ENCODE results near the gene SOX13. TPM values are rescaled to one million over a fixed set of nuclear protein-coding genes. Genes with fewer than 3 reads are reported as not detected.

SOX13 gene
- total and polyA plus RNA-seq, 3 experiments from 2014 or later = 3.1 to 5.5 (median 3.1) TPM

DNA sequence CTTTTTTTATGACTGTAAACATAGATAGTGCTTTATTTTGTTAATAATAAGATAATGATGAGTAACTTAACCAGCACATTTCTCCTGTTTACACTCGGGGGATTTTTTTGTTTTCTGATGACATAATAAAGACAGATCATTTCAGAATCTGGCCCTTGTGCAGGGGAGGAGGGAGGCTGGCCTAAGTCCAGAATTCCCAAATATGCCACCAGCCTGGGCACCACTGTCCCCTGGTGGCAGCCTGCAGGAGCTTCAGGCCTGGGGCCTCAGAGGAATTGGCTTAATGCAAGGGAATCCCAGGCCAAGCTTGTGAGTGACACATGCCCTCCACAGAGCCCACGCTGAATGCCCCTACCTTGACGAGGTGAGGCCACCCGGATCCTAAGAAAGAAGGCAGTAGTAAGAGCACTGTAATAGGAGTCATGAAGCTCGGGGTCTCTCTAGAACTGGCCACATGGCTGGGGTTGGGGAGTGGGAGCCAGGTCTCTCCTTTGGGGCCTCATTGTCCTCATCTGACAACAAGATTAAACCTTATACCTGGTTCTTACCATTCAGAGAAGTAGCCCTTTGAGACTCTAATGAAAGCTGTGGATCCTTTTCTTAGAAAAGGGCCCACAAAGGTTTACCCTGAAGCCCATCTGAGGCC, 54.8 kb downstream of the SOX13 start:
- peak overlapping the region in 3 of 8 donors; percentile 2 to 80 (median 67) for H3K27ac Mint-ChIP-seq
- POLR2A ChIA-PET = no interaction called here

DNA sequence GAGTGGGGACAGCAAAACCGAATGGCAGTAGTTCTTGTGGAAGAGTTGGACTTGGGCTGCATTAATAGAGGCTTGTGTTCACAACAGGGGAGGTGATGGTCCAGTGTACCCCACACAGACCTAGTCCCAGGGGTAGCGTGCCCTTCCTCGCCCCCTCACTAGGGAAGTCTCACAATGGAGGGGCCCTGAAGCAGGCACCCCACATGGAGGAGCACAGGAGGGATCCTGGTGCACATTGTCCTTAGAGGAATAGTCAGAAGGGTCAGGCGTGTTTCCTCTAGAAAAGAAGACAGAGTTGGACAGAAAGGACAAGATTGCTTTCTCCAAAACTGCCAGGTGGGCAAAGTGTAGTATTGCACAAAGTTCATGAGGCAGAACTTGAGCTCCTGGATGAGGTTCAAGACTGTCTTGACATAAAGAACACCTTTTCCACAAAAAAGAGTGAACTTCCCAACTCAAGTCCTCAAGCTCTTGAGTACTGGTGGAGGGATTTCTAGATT, 55.6 kb downstream of the SOX13 start:
- Mint-ChIP-seq H3K36me3 (peaks cover 0 to 3% (median 0%) of the 10 kb centered on the region in 3 donors), H3K27ac (peak overlapping the region in 4 of 8 donors; percentile 9 to 58 (median 49)), H3K27me3 (peaks cover 0 to 2% of the 10 kb centered on the region in 2 donors), H3K4me3 (peak overlapping the region in 2 of 7 donors; percentile 4 to 41), H3K9me3 (no peaks in the 10 kb centered on the region), H3K4me1 (peaks cover 8 to 13% (median 13%) of the 10 kb centered on the region in 3 donors)
- Histone ChIP-seq H3K9me3 (ENCODE audit: low read length) (no peaks in the 10 kb centered on the region), H3K4me1 (ENCODE audit: insufficient read depth, low read length) (peaks cover 4% of the 10 kb centered on the region), H3K27me3 (ENCODE audit: insufficient read depth, low read length, poor library complexity, severe bottlenecking) (no peaks in the 10 kb centered on the region), H3K27ac (ENCODE audit: low read depth, low read length) (no peak overlapping the region), H3K36me3 (ENCODE audit: insufficient read depth, low read length) (no peaks in the 10 kb centered on the region), H3K4me3 (ENCODE audit: low read length) (no peak overlapping the region)
- CTCF ChIA-PET = interaction anchor here (0.5 to 3.3 kb wide), 19 partner anchors 10 to 317 kb away, joined by 3 to 24 read pairs (median 4); partner anchors contain the start of gene SNRPE
- no peak for DNase-seq
- POLR2A ChIA-PET = no interaction called here

More for the DNA sequence above, 54.8 kb downstream of the SOX13 start:
- no peak overlapping the region for H3K4me3 ChIP-seq (ENCODE audit: low read length)
- no peaks in the 10 kb centered on the region for H3K9me3 Mint-ChIP-seq
- H3K4me3 Mint-ChIP-seq = no peak overlapping the region
- no peaks in the 10 kb centered on the region for H3K27me3 ChIP-seq (ENCODE audit: insufficient read depth, low read length, poor library complexity, severe bottlenecking)
- H3K36me3 ChIP-seq (ENCODE audit: insufficient read depth, low read length) = no peaks in the 10 kb centered on the region
- no peaks in the 10 kb centered on the region for H3K9me3 ChIP-seq (ENCODE audit: low read length)
- CTCF ChIA-PET = interaction anchor here (1.1 to 3.3 kb wide), 7 partner anchors 11 to 267 kb away, joined by 3 to 24 read pairs (median 6); partner anchors contain the start of gene SNRPE
- peaks cover 4% of the 10 kb centered on the region for H3K4me1 ChIP-seq (ENCODE audit: insufficient read depth, low read length)
- H3K36me3 Mint-ChIP-seq = peaks cover 0 to 7% (median 0%) of the 10 kb centered on the region in 3 donors
- peaks cover 0 to 2% of the 10 kb centered on the region in 2 donors for H3K27me3 Mint-ChIP-seq
- DNase-seq = no peak
- peaks cover 10 to 13% (median 13%) of the 10 kb centered on the region in 3 donors for H3K4me1 Mint-ChIP-seq
- no peak overlapping the region for H3K27ac ChIP-seq (ENCODE audit: low read depth, low read length)

DNA sequence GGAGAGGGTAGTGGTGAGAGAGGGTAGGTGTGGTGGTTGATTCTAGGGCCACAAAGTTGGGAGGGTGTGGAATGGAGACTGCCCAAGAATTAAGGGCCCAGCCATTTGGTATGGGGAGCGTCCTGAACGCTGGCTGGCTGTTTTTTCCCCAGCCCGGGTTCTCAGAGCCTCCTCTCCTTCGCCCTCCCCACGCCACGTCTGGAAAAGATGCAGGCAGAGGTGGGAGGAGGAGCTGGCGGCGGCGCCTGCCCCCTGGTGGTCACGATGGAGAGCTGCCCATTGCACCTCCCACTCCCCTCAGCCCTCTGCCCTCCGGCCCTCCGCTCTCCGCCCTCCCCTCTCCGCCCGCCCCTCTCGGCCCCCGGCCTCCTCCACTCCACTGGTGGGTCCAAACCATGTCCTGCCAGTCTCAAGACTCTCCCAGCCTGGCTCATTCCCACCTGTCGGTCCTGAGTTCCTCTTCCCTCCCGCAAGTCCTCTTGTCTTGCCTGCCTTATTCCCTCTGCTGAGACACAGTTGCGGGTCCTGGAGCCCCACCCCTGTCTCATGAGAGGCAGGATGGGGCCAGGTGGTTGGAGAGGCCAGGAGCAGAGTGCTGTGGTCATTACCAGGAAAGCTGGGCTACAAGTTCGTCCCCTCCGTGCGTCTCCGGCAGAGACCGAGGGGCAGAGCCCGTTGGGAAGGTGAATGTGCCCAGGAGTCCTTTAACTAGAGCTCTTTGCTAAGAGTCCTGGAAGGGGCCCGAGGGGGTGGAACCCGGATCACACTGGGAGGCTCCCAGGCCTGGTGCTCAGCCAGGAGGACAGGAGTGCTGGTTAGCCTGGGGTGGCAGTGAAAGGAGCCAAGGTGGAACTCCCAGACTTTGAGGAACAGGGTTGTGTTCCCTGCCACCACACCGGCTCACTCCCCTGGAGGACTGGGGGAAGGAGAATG, 56.3 kb downstream of the SOX13 start:
- ChIA-PET CTCF (interaction anchor here (0.5 to 3.3 kb wide), 22 partner anchors 9 to 625 kb away, joined by 3 to 24 read pairs (median 4); partner anchors contain the start of gene SNRPE), POLR2A (no interaction called here)
- peaks cover 8 to 13% (median 13%) of the 10 kb centered on the region in 3 donors for H3K4me1 Mint-ChIP-seq
- H3K4me1 ChIP-seq (ENCODE audit: insufficient read depth, low read length) = peaks cover 4% of the 10 kb centered on the region
- no peaks in the 10 kb centered on the region for H3K9me3 Mint-ChIP-seq
- no peak overlapping the region for H3K4me3 ChIP-seq (ENCODE audit: low read length)
- H3K27ac Mint-ChIP-seq = peak overlapping the region in 5 of 8 donors; percentile 37 to 87 (median 58)
- no peaks in the 10 kb centered on the region for H3K9me3 ChIP-seq (ENCODE audit: low read length)
- no peaks in the 10 kb centered on the region for H3K36me3 ChIP-seq (ENCODE audit: insufficient read depth, low read length)
- no peak overlapping the region for H3K27ac ChIP-seq (ENCODE audit: low read depth, low read length)
- H3K36me3 Mint-ChIP-seq = peaks cover 0 to 3% (median 0%) of the 10 kb centered on the region in 3 donors
- H3K4me3 Mint-ChIP-seq = peak overlapping the region in 2 of 7 donors; percentile 26 to 41
- peaks cover 0 to 2% of the 10 kb centered on the region in 2 donors for H3K27me3 Mint-ChIP-seq
- no peaks in the 10 kb centered on the region for H3K27me3 ChIP-seq (ENCODE audit: insufficient read depth, low read length, poor library complexity, severe bottlenecking)
- peak; percentile 46 to 69 (median 58) for DNase-seq

DNA sequence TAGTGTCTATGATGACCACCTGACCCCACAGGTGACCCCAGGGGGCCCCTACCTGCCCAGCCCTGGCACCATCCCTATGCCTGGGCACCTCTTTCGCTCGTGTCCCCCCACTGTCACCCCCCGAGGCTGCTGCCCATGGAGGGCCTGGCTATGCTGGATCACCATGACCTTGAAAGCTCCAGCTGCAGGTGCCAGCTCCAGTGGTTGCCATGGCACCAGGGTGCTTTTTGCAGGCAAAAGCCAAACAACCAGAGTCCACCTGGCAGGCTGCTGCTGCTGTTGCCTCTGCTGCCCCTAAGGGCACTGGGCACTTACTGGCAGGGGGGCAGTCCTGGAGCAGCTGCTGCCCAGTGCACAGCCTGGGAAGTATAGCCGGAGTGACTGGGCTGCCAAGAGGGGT, 57.3 kb downstream of the SOX13 start:
- ChIA-PET POLR2A (no interaction called here), CTCF (interaction anchor here (1.1 to 3.3 kb wide), 5 partner anchors 8 to 270 kb away, joined by 3 to 24 read pairs (median 14); partner anchors contain the start of gene SNRPE)
- Mint-ChIP-seq H3K27ac (no peak overlapping the region), H3K4me3 (peak overlapping the region in 1 of 7 donors; percentile 32), H3K9me3 (no peaks in the 10 kb centered on the region), H3K4me1 (peaks cover 8 to 13% (median 13%) of the 10 kb centered on the region in 3 donors), H3K27me3 (peaks cover 0 to 2% of the 10 kb centered on the region in 2 donors), H3K36me3 (peaks cover 0 to 1% (median 0%) of the 10 kb centered on the region in 3 donors)
- Histone ChIP-seq H3K9me3 (ENCODE audit: low read length) (no peaks in the 10 kb centered on the region), H3K4me1 (ENCODE audit: insufficient read depth, low read length) (peaks cover 4% of the 10 kb centered on the region), H3K4me3 (ENCODE audit: low read length) (no peak overlapping the region), H3K27ac (ENCODE audit: low read depth, low read length) (no peak overlapping the region), H3K36me3 (ENCODE audit: insufficient read depth, low read length) (no peaks in the 10 kb centered on the region), H3K27me3 (ENCODE audit: insufficient read depth, low read length, poor library complexity, severe bottlenecking) (no peaks in the 10 kb centered on the region)
- no peak for DNase-seq

DNA sequence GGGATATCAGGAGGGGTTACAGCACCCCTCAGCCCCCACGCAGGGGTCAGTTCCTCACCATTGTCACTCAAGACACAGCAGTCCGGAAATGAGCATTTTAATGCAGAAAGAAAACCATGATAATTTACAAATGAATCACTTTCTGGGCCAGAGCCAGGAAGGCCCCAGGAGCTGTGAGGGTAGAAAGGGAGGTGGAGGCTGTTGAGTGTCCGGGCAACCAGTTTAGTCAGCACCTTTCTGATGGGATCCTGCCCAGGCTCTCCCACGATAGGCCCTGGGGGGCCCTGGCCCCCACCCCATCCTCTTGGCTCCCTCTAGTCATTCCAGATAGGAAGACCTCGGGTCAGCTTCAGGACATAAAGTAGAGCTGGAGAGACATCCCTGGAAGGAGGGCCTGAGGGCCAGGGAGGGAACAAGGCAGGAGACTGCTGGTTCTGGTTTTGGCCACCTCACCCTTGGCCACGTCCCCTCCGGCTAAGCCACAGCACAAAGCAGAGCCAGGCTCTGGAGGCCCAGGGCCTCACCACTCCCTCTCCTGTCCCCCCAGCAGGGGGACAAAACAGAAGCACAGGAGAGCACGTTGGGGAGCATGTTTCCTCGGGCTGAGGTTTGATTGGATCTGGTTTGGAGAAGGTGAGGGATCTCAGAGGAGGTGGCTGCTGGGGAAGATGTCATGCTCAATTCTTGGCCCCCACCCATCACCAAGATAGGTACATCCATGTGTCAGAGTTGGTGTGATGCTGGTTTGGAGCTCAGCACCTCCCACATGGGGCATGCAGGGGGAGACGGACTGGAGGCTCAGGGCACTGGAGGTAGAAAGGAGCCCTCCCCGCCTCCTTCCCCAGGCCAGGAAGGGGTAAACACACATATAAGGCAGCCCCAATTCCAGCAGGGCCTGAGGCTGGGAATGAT, 58.3 kb downstream of the SOX13 start:
- peaks cover 0 to 2% of the 10 kb centered on the region in 2 donors for H3K27me3 Mint-ChIP-seq
- POLR2A ChIA-PET = interaction anchor here (0.6 kb wide), 1 partner anchor 272 kb away, joined by 6 read pairs; no protein-coding TSS in a partner anchor
- H3K4me1 ChIP-seq (ENCODE audit: insufficient read depth, low read length) = peaks cover 4% of the 10 kb centered on the region

DNA sequence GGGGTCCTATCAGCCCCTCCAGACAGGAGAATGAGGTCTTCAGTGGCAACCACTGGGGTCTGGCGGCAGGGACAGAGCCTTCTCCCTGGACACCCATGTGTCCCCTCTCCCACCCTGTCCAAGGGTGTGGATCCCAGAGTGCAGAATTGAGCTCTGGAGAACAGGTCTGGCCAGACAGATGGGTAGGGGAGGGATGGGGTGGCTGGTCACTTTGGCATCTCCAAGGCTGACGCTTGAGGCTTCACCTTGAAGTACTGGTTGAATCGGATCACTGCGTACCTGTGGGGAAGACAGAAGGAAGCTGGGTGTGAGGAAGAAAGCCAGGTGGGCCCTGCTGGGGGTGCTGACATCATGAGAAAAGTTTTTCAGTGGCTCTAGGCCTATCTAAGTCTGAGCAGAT, 59.1 kb downstream of the SOX13 start:
- H3K4me3 Mint-ChIP-seq = no peak overlapping the region
- ChIA-PET CTCF (no interaction called here), POLR2A (no interaction called here)
- no peaks in the 10 kb centered on the region for H3K36me3 ChIP-seq (ENCODE audit: insufficient read depth, low read length)
- H3K4me3 ChIP-seq (ENCODE audit: low read length) = no peak overlapping the region
- DNase-seq = no peak
- peaks cover 4% of the 10 kb centered on the region for H3K4me1 ChIP-seq (ENCODE audit: insufficient read depth, low read length)
- peaks cover 0 to 2% of the 10 kb centered on the region in 2 donors for H3K27me3 Mint-ChIP-seq
- H3K9me3 ChIP-seq (ENCODE audit: low read length) = no peaks in the 10 kb centered on the region
- no peaks in the 10 kb centered on the region for H3K27me3 ChIP-seq (ENCODE audit: insufficient read depth, low read length, poor library complexity, severe bottlenecking)
- peaks cover 8 to 13% (median 13%) of the 10 kb centered on the region in 3 donors for H3K4me1 Mint-ChIP-seq
- H3K27ac Mint-ChIP-seq = no peak overlapping the region
- H3K27ac ChIP-seq (ENCODE audit: low read depth, low read length) = no peak overlapping the region
- peaks cover 0 to 2% (median 0%) of the 10 kb centered on the region in 3 donors for H3K36me3 Mint-ChIP-seq
- no peaks in the 10 kb centered on the region for H3K9me3 Mint-ChIP-seq

More for the DNA sequence above, 58.3 kb downstream of the SOX13 start:
- Mint-ChIP-seq H3K4me1 (peaks cover 8 to 13% (median 13%) of the 10 kb centered on the region in 3 donors), H3K4me3 (no peak overlapping the region), H3K9me3 (no peaks in the 10 kb centered on the region), H3K27ac (peak overlapping the region in 3 of 8 donors; percentile 23 to 88 (median 51)), H3K36me3 (peaks cover 0 to 3% (median 0%) of the 10 kb centered on the region in 3 donors)
- CTCF ChIA-PET = no interaction called here
- DNase-seq = no peak
- Histone ChIP-seq H3K27ac (ENCODE audit: low read depth, low read length) (no peak overlapping the region), H3K4me3 (ENCODE audit: low read length) (no peak overlapping the region), H3K9me3 (ENCODE audit: low read length) (no peaks in the 10 kb centered on the region), H3K36me3 (ENCODE audit: insufficient read depth, low read length) (no peaks in the 10 kb centered on the region), H3K27me3 (ENCODE audit: insufficient read depth, low read length, poor library complexity, severe bottlenecking) (no peaks in the 10 kb centered on the region)

DNA sequence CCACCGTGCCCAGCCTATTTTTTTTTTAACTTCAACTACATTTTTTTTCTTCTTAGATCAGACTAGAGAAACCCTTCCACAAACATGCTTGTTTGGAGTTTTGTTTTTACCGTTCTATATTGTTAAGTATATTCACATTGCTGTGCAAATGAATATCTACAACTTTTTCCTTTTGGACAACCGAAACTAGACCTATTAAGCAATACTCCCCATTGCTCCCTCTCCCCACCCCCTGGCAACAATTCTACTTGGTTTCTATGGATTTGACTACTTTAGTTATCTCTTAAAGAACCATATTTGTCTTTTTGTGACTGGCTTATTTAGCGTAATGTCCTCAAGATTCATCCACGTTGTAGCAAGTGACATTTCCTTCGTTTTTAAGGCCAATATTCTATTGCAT, 59.8 kb downstream of the SOX13 start:
- peaks cover 8 to 13% (median 13%) of the 10 kb centered on the region in 3 donors for H3K4me1 Mint-ChIP-seq
- POLR2A ChIA-PET = no interaction called here
- H3K36me3 ChIP-seq (ENCODE audit: insufficient read depth, low read length) = no peaks in the 10 kb centered on the region
- peak overlapping the region in 1 of 8 donors; percentile 29 for H3K27ac Mint-ChIP-seq
- no peak overlapping the region for H3K4me3 Mint-ChIP-seq
- peaks cover 4% of the 10 kb centered on the region for H3K4me1 ChIP-seq (ENCODE audit: insufficient read depth, low read length)
- H3K27me3 Mint-ChIP-seq = peaks cover 0 to 2% of the 10 kb centered on the region in 2 donors
- DNase-seq = no peak
- H3K4me3 ChIP-seq (ENCODE audit: low read length) = no peak overlapping the region
- no peaks in the 10 kb centered on the region for H3K9me3 ChIP-seq (ENCODE audit: low read length)
- CTCF ChIA-PET = interaction anchor here (1.1 kb wide), 1 partner anchor 261 kb away, joined by 3 read pairs; no protein-coding TSS in a partner anchor
- no peaks in the 10 kb centered on the region for H3K27me3 ChIP-seq (ENCODE audit: insufficient read depth, low read length, poor library complexity, severe bottlenecking)
- no peak overlapping the region for H3K27ac ChIP-seq (ENCODE audit: low read depth, low read length)
- H3K36me3 Mint-ChIP-seq = peaks cover 0 to 2% (median 0%) of the 10 kb centered on the region in 3 donors
- H3K9me3 Mint-ChIP-seq = no peaks in the 10 kb centered on the region
